Medulla oblongata (tissue), 1 donor: ENCODE data around the gene FGGY.
A peak's percentile ranks its signal among the peaks of the same experiment; 100 is the strongest.
"Not testable (repeated sequence)": the region's sequence is repeated elsewhere in the genome, so short reads cannot be mapped to it uniquely, and the experiment has no call there.

Experiments
- DNase-seq: peaks from one replicate; pipeline ENCODE4 v3.0.0-alpha.2; 2015; ENCODE audit errors: extremely low spot score

Gene FGGY

DNA sequence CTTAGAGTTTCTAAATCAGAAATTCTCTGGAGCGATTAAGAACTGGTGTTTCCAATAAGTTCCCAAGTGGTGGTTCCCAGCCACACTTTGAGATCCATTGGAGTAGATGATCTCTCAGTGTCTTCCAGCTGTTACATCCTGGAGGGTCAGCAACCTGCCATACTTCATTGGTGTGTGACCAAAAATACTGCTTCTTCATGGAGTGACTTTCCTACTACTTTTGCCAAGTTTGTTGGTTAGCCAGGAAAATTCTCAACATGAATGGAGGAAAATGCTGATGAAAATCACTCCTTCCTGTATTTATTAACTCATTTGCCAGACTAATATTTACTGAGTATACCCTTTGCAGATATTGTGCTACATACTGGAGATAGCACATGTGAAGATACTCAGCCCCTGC is 186.1 kb downstream of the FGGY start:
- no peak for DNase-seq

- no peak for DNase-seq
Measured at GRCh38 chr1:59484096-59484495, 187.2 kb downstream of the FGGY start.

- DNase-seq = no peak
Measured at GRCh38 chr1:59485171-59485570, 188.3 kb downstream of the FGGY start.

DNA sequence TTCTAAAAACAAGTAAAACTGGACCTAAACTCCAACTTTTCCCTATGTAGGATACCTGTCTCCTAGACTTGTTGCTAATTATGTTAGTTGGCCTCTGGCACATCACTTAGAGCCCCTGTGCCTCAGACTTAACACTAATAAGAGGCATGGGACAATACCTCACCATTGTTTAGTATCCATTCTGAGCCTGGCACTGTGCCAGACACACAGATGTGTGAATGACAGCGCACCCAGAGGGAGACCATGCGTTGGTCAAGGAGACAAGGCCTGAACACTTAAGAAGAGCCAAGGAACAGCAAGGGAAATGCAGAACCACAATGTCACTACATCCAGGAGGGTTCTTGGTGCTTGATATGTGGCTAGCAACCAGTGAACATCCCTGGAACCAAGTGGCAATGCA is 189.1 kb downstream of the FGGY start:
- no peak for DNase-seq

- no peak for DNase-seq
Measured at GRCh38 chr1:59486615-59487014, 189.7 kb downstream of the FGGY start.

- no peak for DNase-seq
Measured at GRCh38 chr1:59487335-59488031, 190.6 kb downstream of the FGGY start.

GRCh38 chr1:59492500-59492899 is 195.6 kb downstream of the FGGY start:
- no peak for DNase-seq

DNA sequence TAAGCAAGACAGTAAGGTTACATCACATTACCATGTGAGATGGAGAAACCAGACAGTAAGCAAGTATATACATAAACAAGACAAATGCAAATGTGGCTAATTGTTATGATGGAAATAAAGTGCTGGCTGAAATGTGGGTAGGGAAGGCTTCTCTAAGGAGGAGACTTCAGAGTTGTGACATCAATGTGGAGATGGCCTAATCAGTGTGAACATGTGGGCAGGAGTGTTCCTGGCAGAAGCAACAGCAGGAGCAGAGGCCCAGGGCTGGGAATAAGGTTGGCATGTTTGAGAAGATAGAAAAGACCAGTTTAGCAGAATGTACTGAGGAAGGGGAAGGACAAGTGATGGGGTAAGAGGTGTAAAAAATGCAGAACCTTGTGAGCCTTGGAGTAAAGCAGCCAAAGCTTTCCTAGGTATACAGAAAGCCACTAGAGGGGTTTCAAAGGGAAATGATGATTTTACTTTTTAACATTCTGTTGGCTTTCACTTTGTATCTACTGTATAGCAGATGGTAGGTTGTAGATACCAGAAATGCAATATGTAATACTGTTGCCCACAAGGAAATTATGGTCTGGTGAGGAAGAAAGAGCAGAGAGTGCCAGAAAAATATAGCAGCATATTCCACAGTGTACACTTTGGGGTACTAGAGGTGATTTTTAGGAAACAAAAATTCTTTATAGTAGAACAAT is 197.4 kb downstream of the FGGY start:
- DNase-seq = no peak

DNA sequence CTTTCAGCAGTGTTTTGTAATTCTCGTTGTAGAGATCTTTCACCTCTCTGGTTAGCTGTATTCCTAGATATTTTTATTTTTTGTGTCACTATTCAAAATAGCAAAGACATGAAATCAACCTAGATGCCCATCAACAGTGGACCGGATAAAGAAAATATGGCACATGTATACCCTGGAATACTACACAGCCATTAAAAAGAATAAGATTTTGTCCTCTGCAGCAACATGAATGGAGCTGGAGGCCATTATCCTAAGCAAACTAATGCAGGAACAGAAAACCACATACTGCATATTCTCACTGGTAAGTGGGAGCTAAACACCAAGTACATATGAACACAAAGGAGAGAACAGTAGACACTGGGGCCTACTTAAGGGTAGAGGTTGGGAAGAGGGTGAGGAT is 199.3 kb downstream of the FGGY start:
- not testable (repeated sequence) for DNase-seq

DNA sequence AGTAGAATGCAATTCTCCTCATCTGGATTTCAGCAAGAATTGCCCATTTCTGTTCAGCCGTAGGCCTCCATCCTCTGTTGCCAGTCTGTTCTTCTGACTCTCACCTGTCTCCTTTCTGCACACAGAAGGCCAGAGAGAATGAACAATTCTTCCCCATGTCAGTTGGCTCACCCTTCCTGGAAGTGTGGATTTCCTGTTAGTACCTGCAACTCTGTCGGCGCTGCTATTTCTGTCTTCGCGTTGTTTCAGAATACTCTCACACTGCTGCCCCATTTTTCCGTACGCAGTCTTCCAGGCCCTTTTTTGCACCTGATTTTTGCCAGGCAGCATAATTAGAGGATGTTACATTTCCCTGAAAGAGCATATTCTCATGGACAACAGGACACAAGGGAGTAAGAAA is 200.7 kb downstream of the FGGY start:
- DNase-seq = no peak

DNA sequence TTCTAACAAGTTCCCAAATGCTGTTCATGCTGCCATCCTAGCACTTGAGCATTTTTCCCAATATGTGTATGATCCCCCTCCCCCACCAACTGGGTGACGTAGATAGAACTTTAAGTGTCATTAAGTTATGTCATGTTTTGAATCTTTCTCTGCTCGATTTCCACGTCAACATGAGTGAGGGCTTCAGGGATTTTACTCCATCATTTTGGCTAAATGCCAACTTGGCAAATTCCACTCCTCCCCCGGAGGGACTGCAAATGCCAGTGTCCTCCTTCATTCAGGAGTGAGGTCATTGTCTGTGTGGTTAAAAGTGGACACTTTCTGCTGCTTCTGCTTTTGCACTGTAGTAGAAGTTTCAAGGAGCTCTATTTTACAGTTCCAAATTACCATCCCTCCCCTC is 201.7 kb downstream of the FGGY start:
- DNase-seq = peak; percentile 61

- no peak for DNase-seq
Measured at GRCh38 chr1:59499273-59499942, 202.5 kb downstream of the FGGY start.

DNA sequence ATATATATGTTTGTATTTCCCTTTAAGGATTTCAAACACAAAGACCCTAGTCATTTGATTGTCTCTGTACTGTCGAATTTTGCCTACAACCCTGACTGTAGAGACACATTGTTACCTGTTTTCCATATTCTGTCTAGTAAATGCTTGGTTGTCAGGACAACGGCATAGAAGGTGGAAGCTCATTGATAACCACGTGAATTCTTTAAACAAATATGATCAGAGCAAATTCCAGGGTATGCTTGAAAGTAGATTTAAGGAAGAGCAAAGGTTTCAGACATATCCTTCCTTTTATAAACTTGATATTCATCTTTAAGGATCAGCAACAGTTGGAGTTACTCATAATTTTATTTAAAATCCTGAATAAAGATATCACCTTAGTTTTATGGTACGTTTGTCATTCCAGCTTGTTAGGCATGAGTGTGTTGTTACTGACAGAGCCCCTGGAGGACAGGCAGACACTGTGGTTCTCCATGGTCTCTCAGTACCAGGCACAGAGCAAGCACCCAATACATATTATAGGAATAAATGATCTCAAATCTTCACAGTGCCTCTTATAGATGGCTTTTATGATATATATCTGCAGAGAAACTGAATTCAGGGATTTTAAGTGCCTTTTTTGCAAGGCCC is 203.2 kb downstream of the FGGY start:
- no peak for DNase-seq

GRCh38 chr1:59500950-59501742 is 204.3 kb downstream of the FGGY start:
- DNase-seq = no peak

DNA sequence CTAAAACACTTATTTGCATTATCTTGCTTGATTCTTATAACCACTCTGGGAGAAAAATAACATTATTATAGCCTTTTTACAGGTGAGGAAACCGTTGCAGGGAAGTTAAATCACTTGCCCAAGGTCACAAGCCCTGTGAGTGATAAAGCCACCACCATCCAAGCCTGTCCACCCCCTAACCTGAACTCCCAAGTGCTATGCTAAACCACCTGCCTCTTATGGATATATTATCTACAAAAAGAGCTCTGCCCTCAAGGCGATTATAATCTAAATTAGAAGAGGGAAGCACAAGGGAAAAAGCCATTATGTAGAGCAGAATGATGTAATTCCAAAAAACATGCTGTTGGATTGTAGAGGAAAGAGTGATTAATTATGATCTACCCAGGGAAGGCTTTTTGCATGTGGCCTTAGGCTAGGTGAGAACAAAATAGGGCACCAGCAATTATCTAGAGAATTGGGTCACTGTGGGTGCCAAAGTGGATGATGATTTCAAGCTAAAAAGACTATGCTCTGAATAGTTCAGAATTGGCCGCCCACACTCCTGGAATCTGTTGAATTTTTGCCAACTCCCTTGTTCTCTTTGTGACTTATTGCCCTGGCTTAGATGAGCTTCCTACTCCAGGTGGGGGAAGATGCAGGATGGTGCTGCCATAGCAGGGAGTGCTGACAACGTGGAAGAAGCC is 205.3 kb downstream of the FGGY start:
- DNase-seq = no peak

DNA sequence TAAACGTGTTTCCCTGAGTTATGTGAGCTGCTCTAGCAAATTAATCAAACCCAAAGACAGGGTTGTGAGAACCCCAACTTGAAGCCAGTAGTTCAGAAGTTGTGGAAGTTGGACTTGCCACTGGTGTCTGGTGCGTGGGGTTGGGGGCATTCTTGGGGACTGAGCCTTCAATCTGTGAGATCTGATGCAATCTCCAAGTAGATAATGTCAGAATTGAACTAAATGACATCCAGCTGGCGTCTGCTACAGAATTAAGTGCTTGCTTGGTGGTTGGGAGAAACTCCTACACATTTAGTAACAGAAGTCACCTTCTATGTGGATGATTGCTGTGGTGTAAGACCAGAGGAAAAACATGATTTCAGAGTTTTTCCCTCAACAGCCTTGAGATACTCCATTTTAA is 207.4 kb downstream of the FGGY start:
- DNase-seq = no peak

- DNase-seq = no peak
Measured at GRCh38 chr1:59505596-59506028, 208.7 kb downstream of the FGGY start.

GRCh38 chr1:59506952-59507351 is 210.1 kb downstream of the FGGY start:
- DNase-seq = peak; percentile 25

DNA sequence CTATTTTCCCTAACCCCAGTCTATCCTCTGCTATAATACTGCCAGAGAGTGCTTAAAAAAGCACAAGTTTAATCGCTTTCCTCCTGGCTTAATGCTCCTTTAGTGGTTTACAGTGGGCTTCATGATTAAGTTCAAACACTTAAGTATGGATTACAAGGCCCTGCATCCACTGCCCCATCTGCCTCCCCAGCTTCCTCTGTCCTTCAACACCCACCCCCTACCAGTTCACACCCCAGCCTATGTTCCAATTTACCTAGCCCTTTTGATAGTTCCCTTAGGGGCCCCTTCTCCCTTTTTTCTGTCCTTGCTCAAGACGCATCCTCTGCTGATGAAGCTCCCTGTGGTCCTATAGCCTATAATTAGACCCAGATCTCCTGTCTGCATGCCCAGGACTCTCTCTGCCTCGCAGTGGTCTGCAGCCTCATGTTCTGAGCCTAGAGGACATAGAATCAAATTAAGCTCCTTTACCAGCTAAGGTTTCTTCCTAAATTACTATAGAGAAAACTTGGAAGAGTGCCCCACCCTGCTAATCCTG is 212.5 kb downstream of the FGGY start:
- DNase-seq = no peak

DNA sequence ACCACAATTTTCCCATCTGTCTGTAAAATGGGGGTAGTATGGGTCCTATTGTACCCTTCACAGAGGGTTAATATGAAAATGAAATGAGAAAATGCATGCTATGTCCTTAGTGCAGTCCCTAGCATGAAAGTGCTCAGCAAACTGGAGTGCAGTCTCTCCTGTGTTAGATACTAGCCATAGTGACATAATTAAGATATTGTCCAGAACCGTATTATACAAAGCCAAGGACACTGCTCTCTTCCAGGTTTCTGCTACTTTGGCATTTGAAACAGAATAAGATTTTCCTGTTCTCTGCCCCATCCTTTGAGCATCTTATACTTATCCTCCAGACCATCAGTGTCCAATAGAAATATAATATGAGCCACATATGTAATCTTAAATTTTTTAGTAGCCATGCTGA is 213.4 kb downstream of the FGGY start:
- no peak for DNase-seq
